Neural cell (in vitro differentiated cells): ENCODE data around the gene RBKS. TPM values are rescaled to one million over a fixed set of nuclear protein-coding genes. Genes with fewer than 3 reads are reported as not detected.

Experiments
- H2AFZ ChIP-seq: fragments of 200-600, 300-800 bp; sonication (generic), shearing (Covaris generic); 2 replicates; pipeline ENCODE4 v1.6.0; 2014; ENCODE audit warnings: low read depth, mild to moderate bottlenecking, antibody characterized with exemption, low read length, moderate library complexity
- H3F3A ChIP-seq: fragments of 200-600 bp; shearing (Covaris generic); 2 replicates; pipeline ENCODE4 v1.6.1; 2016; ENCODE audit warnings: mild to moderate bottlenecking, moderate library complexity, mixed read lengths, antibody characterized with exemption, low read length; ENCODE audit not compliant: insufficient read depth, poor library complexity, severe bottlenecking
- H3K27ac ChIP-seq: fragments of 200-600, 300-800 bp; sonication (generic), shearing (Covaris generic); 2 replicates; pipeline ENCODE4 v1.5.1; 2014; ENCODE audit warnings: mild to moderate bottlenecking, low read length, moderate library complexity
- H3K27me3 ChIP-seq: fragments of 300-800, 200-600 bp; sonication (generic), shearing (Covaris generic); 2 replicates; pipeline ENCODE4 v1.6.0; 2014; ENCODE audit warnings: mild to moderate bottlenecking, low read depth, low read length, moderate library complexity; ENCODE audit not compliant: insufficient read depth
- H3K36me3 ChIP-seq: fragments of 300-800, 200-600 bp; sonication (generic), shearing (Covaris generic); 2 replicates; pipeline ENCODE4 v1.5.1; 2014; ENCODE audit warnings: mild to moderate bottlenecking, antibody characterized with exemption, low read length, moderate library complexity; ENCODE audit not compliant: insufficient read depth
- H3K4me2 ChIP-seq: fragments of 300-800, 200-600 bp; sonication (generic), shearing (Covaris generic); 2 replicates; pipeline ENCODE4 v1.6.0; 2014; ENCODE audit warnings: mild to moderate bottlenecking, low read length
- H3K4me3 ChIP-seq: fragments of 300-800, 200-600 bp; sonication (generic), shearing (Covaris generic); 2 replicates; pipeline ENCODE4 v1.5.1; 2014; ENCODE audit warnings: mild to moderate bottlenecking, low read length, moderate library complexity
- H3K79me2 ChIP-seq: fragments of 200-600 bp; shearing (Covaris generic); replicated peaks from 2 replicates; pipeline ENCODE4 v1.6.0; 2014; ENCODE audit warnings: mild to moderate bottlenecking, low read length, moderate library complexity; ENCODE audit not compliant: insufficient read depth
- H3K9ac ChIP-seq: fragments of 300-800, 200-600 bp; sonication (generic), shearing (Covaris generic); 2 replicates; pipeline ENCODE4 v1.6.1; 2016; ENCODE audit warnings: mild to moderate bottlenecking, low read length, mixed read lengths
- H3K9me2 ChIP-seq: fragments of 200-600 bp; shearing (Covaris generic); 2 replicates; pipeline ENCODE4 v1.6.1; 2016; ENCODE audit warnings: mild to moderate bottlenecking, low read length, mixed read lengths; ENCODE audit not compliant: insufficient read depth
- H3K9me3 ChIP-seq: fragments of 200-600, 300-800 bp; sonication (generic), shearing (Covaris generic); 2 replicates; pipeline ENCODE4 v1.6.1; 2016; ENCODE audit warnings: mild to moderate bottlenecking, mixed run types, low read length, moderate library complexity, mixed read lengths
- H4K20me1 ChIP-seq: fragments of 200-600 bp; shearing (Covaris generic); 2 replicates; pipeline ENCODE4 v1.6.1; 2016; ENCODE audit warnings: mild to moderate bottlenecking, mixed run types; ENCODE audit not compliant: insufficient read depth
- CTCF ChIP-seq: fragments of 450-650 bp; IDR thresholded peaks from 2 replicates; pipeline ENCODE4 v1.5.1; 2014; ENCODE audit warnings: antibody characterized with exemption, mild to moderate bottlenecking, moderate library complexity; ENCODE audit not compliant: poor library complexity, severe bottlenecking
- EP300 ChIP-seq: fragments of 450-650 bp; conservative IDR thresholded peaks from 2 replicates; pipeline ENCODE4 v1.6.1; 2014; ENCODE audit warnings: antibody characterized with exemption, mild to moderate bottlenecking, moderate library complexity; ENCODE audit not compliant: poor library complexity, severe bottlenecking
- EZH2 ChIP-seq: fragments of 200-600, 300-800 bp; shearing (Covaris generic), sonication (generic); IDR thresholded peaks from 2 replicates; pipeline ENCODE4 v1.6.1; 2014; ENCODE audit warnings: antibody characterized with exemption, low read length, borderline replicate concordance, mild to moderate bottlenecking; ENCODE audit not compliant: insufficient read depth, poor library complexity, severe bottlenecking
- MXI1 ChIP-seq: fragments of 450-650 bp; conservative IDR thresholded peaks from 2 replicates; pipeline ENCODE4 v1.6.1; 2014; ENCODE audit warnings: antibody characterized with exemption, mild to moderate bottlenecking; ENCODE audit not compliant: poor library complexity, severe bottlenecking
- POLR2AphosphoS5 ChIP-seq: IDR thresholded peaks from 2 replicates; pipeline ENCODE4 v1.6.1; 2012
- RAD21 ChIP-seq: fragments of 450-650 bp; conservative IDR thresholded peaks from 2 replicates; pipeline ENCODE4 v1.6.1; 2014; ENCODE audit warnings: antibody characterized with exemption, mild to moderate bottlenecking, moderate library complexity
- SMC3 ChIP-seq: fragments of 450-650 bp; conservative IDR thresholded peaks from 2 replicates; pipeline ENCODE4 v1.6.1; 2014; ENCODE audit warnings: antibody characterized with exemption, mild to moderate bottlenecking, moderate library complexity; ENCODE audit not compliant: poor library complexity
- TAF1 ChIP-seq: IDR thresholded peaks from 2 replicates; pipeline ENCODE4 v1.6.1; 2012; ENCODE audit warnings: low read depth
- polyA plus RNA-seq: library from polyadenylated mRNA; depleted of rRNA; stranded (reverse); fragments of >200 nt; gene quantifications from 2 replicates; pipeline ENCODE4 v1.2.3, GENCODE V29; 2014
- TF ChIP-seq, protein P1 (sequence below): IDR thresholded peaks from 2 replicates; pipeline ENCODE4 v1.6.1; 2012; ENCODE audit warnings: borderline replicate concordance

The RBKS gene
- polyA plus RNA-seq, 1 donor from 2014 or later, result 5.4 TPM

GRCh38 chr2:27871802-27872201 lies 18.4 kb downstream of the RBKS start:
- H3K4me3 ChIP-seq, result no peak overlapping the region
- no peaks in the 10 kb centered on the region for H3K27me3 ChIP-seq
- H3K36me3 ChIP-seq, result no peaks in the 10 kb centered on the region
- no peak for TF ChIP-seq EZH2
- no peak for TF ChIP-seq TAF1
- TF ChIP-seq CTCF, result no peak
- no peak for TF ChIP-seq MXI1
- no peak for TF ChIP-seq RAD21
- no peak for TF ChIP-seq EP300
- no peak for TF ChIP-seq SMC3
- TF ChIP-seq POLR2AphosphoS5, result no peak
- TF ChIP-seq, protein P1, sequence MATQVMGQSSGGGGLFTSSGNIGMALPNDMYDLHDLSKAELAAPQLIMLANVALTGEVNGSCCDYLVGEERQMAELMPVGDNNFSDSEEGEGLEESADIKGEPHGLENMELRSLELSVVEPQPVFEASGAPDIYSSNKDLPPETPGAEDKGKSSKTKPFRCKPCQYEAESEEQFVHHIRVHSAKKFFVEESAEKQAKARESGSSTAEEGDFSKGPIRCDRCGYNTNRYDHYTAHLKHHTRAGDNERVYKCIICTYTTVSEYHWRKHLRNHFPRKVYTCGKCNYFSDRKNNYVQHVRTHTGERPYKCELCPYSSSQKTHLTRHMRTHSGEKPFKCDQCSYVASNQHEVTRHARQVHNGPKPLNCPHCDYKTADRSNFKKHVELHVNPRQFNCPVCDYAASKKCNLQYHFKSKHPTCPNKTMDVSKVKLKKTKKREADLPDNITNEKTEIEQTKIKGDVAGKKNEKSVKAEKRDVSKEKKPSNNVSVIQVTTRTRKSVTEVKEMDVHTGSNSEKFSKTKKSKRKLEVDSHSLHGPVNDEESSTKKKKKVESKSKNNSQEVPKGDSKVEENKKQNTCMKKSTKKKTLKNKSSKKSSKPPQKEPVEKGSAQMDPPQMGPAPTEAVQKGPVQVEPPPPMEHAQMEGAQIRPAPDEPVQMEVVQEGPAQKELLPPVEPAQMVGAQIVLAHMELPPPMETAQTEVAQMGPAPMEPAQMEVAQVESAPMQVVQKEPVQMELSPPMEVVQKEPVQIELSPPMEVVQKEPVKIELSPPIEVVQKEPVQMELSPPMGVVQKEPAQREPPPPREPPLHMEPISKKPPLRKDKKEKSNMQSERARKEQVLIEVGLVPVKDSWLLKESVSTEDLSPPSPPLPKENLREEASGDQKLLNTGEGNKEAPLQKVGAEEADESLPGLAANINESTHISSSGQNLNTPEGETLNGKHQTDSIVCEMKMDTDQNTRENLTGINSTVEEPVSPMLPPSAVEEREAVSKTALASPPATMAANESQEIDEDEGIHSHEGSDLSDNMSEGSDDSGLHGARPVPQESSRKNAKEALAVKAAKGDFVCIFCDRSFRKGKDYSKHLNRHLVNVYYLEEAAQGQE, result no peak
- no peaks in the 10 kb centered on the region for H3K79me2 ChIP-seq
- H3K9ac ChIP-seq, result no peak overlapping the region
- H4K20me1 ChIP-seq, result no peaks in the 10 kb centered on the region
- no peak overlapping the region for H3K4me2 ChIP-seq
- H3K9me2 ChIP-seq, result no peaks in the 10 kb centered on the region
- no peak overlapping the region for H3K27ac ChIP-seq
- H2AFZ ChIP-seq, result no peak overlapping the region
- no peaks in the 10 kb centered on the region for H3F3A ChIP-seq
- H3K9me3 ChIP-seq, result no peaks in the 10 kb centered on the region

GRCh38 chr2:27870724-27871123 lies 19.5 kb downstream of the RBKS start:
- Histone ChIP-seq H3K27me3 (no peaks in the 10 kb centered on the region), H3K79me2 (no peaks in the 10 kb centered on the region), H3K9ac (no peak overlapping the region), H3K36me3 (no peaks in the 10 kb centered on the region), H3K9me2 (no peaks in the 10 kb centered on the region), H3K27ac (no peak overlapping the region), H3K9me3 (no peaks in the 10 kb centered on the region), H2AFZ (no peak overlapping the region), H3K4me2 (no peak overlapping the region), H3K4me3 (no peak overlapping the region), H3F3A (no peaks in the 10 kb centered on the region), H4K20me1 (no peaks in the 10 kb centered on the region)
- TF ChIP-seq, protein P1, result no peak
- TF ChIP-seq EZH2 (no peak), EP300 (no peak), SMC3 (no peak), RAD21 (no peak), CTCF (no peak), MXI1 (no peak), POLR2AphosphoS5 (no peak), TAF1 (no peak)
